DND-41 (cell line): ENCODE results near the gene RNU5B-1.
"Not testable (repeated sequence)": the region's sequence is repeated elsewhere in the genome, so short reads cannot be mapped to it uniquely, and the experiment has no call there.

Experiments
- ATAC-seq: fragments of 200-7000 bp; cut with Tn5 transposase; 3 replicates; pipeline ENCODE4 v1.9.1; 2021; ENCODE audit warnings: low read depth; ENCODE audit not compliant: insufficient read depth
- DNase-seq: peaks from one replicate; pipeline ENCODE4 v3.0.0-alpha.2; 2020
- H2AFZ ChIP-seq: 2 replicates; pipeline ENCODE4 v1.6.0; 2012; ENCODE audit warnings: low read depth, low read length
- H3K27ac ChIP-seq: 2 replicates; pipeline ENCODE4 v1.5.1; 2012; ENCODE audit warnings: low read length, inconsistent platforms
- H3K27me3 ChIP-seq: fragments of 200-600 bp; sonication (generic); 2 replicates; pipeline ENCODE4 v1.6.0; 2012; ENCODE audit warnings: low read length, mild to moderate bottlenecking, inconsistent platforms; ENCODE audit not compliant: insufficient read depth, poor library complexity
- H3K36me3 ChIP-seq: 2 replicates; pipeline ENCODE4 v1.5.1; 2012; ENCODE audit warnings: low read length, inconsistent platforms; ENCODE audit not compliant: insufficient read depth
- H3K4me1 ChIP-seq: 2 replicates; pipeline ENCODE4 v1.5.1; 2012; ENCODE audit warnings: mild to moderate bottlenecking, low read length; ENCODE audit not compliant: insufficient read depth
- H3K4me2 ChIP-seq: 2 replicates; pipeline ENCODE4 v1.6.0; 2012; ENCODE audit warnings: mild to moderate bottlenecking, moderate library complexity, low read length, inconsistent platforms; ENCODE audit not compliant: insufficient read depth
- H3K4me3 ChIP-seq, 2 experiments: fragments of 200-600 bp in 1 of 2; shearing (Covaris generic) in 1 of 2; 2 replicates each; pipeline ENCODE4 v1.5.1; 2012 to 2016; ENCODE audit warnings: inconsistent platforms in 2 of 2, low read length in 2 of 2, mild to moderate bottlenecking in 2 of 2, low read depth in 1 of 2, moderate library complexity in 1 of 2
- H3K79me2 ChIP-seq: 2 replicates; pipeline ENCODE4 v1.6.0; 2012; ENCODE audit warnings: low read length, inconsistent platforms; ENCODE audit not compliant: insufficient read depth
- H3K9ac ChIP-seq: 2 replicates; pipeline ENCODE4 v1.6.0; 2012; ENCODE audit warnings: low read depth, mild to moderate bottlenecking, inconsistent platforms, low read length, moderate library complexity
- H3K9me3 ChIP-seq: 2 replicates; pipeline ENCODE4 v1.5.1; 2012; ENCODE audit warnings: low read length, moderate library complexity, mild to moderate bottlenecking, inconsistent platforms; ENCODE audit not compliant: insufficient read depth, severe bottlenecking
- H4K20me1 ChIP-seq: 2 replicates; pipeline ENCODE4 v1.6.0; 2012; ENCODE audit warnings: low read length; ENCODE audit not compliant: insufficient read depth
- EZH2 ChIP-seq: IDR thresholded peaks from 3 replicates; pipeline ENCODE4 v1.6.1; 2012; ENCODE audit warnings: borderline replicate concordance, low read depth, mild to moderate bottlenecking, moderate library complexity, low read length, inconsistent platforms; ENCODE audit not compliant: severe bottlenecking
- TF ChIP-seq, protein P1 (sequence below): IDR thresholded peaks from 2 replicates; pipeline ENCODE4 v1.5.1; 2012; ENCODE audit warnings: borderline replicate concordance, low read length, moderate library complexity, mild to moderate bottlenecking; ENCODE audit not compliant: poor library complexity, severe bottlenecking; ENCODE audit errors: extremely low read depth

Gene RNU5B-1

GRCh38 chr15:65349338-65349737 is 44.9 kb downstream of the RNU5B-1 start:
- Histone ChIP-seq H3K4me2 (no peak overlapping the region), H2AFZ (no peak overlapping the region), H3K36me3 (no peaks in the 10 kb centered on the region), H3K79me2 (no peaks in the 10 kb centered on the region), H3K4me1 (no peaks in the 10 kb centered on the region), H3K27ac (no peak overlapping the region), H4K20me1 (no peaks in the 10 kb centered on the region), H3K9me3 (peaks cover 10% of the 10 kb centered on the region), H3K27me3 (no peaks in the 10 kb centered on the region), H3K9ac (no peak overlapping the region), H3K4me3 (no peak overlapping the region)
- no peak for TF ChIP-seq EZH2
- TF ChIP-seq, protein P1, sequence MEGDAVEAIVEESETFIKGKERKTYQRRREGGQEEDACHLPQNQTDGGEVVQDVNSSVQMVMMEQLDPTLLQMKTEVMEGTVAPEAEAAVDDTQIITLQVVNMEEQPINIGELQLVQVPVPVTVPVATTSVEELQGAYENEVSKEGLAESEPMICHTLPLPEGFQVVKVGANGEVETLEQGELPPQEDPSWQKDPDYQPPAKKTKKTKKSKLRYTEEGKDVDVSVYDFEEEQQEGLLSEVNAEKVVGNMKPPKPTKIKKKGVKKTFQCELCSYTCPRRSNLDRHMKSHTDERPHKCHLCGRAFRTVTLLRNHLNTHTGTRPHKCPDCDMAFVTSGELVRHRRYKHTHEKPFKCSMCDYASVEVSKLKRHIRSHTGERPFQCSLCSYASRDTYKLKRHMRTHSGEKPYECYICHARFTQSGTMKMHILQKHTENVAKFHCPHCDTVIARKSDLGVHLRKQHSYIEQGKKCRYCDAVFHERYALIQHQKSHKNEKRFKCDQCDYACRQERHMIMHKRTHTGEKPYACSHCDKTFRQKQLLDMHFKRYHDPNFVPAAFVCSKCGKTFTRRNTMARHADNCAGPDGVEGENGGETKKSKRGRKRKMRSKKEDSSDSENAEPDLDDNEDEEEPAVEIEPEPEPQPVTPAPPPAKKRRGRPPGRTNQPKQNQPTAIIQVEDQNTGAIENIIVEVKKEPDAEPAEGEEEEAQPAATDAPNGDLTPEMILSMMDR: no peak
- DNase-seq: no peak
- ATAC-seq: no peak

DNA sequence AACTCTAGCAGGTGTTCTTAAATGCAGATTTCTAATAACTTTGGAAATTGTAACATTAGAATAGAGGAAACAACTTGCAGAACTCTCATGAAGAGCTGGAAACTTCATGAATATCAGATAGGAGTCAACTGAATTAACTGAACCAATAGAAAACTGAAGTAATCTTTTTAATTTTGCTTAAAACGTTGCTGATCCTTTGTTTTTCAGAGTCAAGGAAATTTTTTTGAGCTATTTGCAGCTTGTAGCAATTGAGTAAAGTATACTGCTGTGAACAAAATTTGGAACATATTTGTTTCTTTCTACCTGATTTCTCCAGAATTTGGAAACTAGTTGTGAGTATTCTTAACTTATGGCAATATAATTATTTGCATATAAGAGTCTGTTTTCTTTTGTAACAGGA is 47.5 kb downstream of the RNU5B-1 start:
- H3K9ac ChIP-seq, H3K79me2 ChIP-seq, H3K36me3 ChIP-seq, H3K4me1 ChIP-seq, H3K4me3 ChIP-seq, ATAC-seq, H2AFZ ChIP-seq, H3K27me3 ChIP-seq, DNase-seq, H3K27ac ChIP-seq, H4K20me1 ChIP-seq, H3K4me2 ChIP-seq: not testable (repeated sequence)
- H3K9me3 ChIP-seq: peaks cover 14% of the 10 kb centered on the region
